ENCODE data around the gene GAGE12E.
"Not testable (repeated sequence)": the region's sequence is repeated elsewhere in the genome, so short reads cannot be mapped to it uniquely, and the experiment has no call there.

The GAGE12E gene, protein sequence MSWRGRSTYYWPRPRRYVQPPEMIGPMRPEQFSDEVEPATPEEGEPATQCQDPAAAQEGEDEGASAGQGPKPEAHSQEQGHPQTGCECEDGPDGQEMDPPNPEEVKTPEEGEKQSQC

DNA sequence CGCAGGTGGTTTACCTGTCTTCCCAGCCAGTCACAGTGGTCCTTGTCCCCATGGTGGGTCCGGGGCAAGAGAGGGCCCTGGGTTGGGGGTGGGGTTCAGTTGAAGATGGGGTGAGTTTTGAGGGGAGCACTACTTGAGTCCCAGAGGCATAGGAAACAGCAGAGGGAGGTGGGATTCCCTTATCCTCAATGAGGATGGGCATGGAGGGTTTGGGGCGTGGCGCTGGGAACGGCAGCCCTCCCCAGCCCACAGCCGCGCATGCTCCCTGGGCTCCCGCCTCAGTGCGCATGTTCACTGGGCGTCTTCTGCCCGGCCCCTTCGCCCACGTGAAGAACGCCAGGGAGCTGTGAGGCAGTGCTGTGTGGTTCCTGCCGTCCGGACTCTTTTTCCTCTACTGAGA lies at the start of gene GAGE12E:
Gene GAGE12E (plus strand): TSS at position 301 of the 400 bp plus-strand sequence. CDS start 1,155 bp downstream, outside the sequence.
- in situ Hi-C loops (cut with MboI; ENCODE audit: low sequenced_read_pairs), result not testable (repeated sequence)

DNA sequence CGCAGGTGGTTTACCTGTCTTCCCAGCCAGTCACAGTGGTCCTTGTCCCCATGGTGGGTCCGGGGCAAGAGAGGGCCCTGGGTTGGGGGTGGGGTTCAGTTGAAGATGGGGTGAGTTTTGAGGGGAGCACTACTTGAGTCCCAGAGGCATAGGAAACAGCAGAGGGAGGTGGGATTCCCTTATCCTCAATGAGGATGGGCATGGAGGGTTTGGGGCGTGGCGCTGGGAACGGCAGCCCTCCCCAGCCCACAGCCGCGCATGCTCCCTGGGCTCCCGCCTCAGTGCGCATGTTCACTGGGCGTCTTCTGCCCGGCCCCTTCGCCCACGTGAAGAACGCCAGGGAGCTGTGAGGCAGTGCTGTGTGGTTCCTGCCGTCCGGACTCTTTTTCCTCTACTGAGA lies 19.2 kb upstream of the GAGE12E start, which contains the start of gene GAGE12C:
Gene GAGE12C (plus strand): TSS at position 301 of the 400 bp plus-strand sequence. CDS start 1,155 bp downstream, outside the sequence.
- in situ Hi-C loops (cut with MboI; ENCODE audit: low sequenced_read_pairs), result not testable (repeated sequence)

DNA sequence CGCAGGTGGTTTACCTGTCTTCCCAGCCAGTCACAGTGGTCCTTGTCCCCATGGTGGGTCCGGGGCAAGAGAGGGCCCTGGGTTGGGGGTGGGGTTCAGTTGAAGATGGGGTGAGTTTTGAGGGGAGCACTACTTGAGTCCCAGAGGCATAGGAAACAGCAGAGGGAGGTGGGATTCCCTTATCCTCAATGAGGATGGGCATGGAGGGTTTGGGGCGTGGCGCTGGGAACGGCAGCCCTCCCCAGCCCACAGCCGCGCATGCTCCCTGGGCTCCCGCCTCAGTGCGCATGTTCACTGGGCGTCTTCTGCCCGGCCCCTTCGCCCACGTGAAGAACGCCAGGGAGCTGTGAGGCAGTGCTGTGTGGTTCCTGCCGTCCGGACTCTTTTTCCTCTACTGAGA lies 9.7 kb upstream of the GAGE12E start, which contains the start of gene GAGE12D:
Gene GAGE12D (plus strand): TSS at position 301 of the 400 bp plus-strand sequence. CDS start 1,155 bp downstream, outside the sequence.
- in situ Hi-C loops (cut with MboI; ENCODE audit: low sequenced_read_pairs), result not testable (repeated sequence)

DNA sequence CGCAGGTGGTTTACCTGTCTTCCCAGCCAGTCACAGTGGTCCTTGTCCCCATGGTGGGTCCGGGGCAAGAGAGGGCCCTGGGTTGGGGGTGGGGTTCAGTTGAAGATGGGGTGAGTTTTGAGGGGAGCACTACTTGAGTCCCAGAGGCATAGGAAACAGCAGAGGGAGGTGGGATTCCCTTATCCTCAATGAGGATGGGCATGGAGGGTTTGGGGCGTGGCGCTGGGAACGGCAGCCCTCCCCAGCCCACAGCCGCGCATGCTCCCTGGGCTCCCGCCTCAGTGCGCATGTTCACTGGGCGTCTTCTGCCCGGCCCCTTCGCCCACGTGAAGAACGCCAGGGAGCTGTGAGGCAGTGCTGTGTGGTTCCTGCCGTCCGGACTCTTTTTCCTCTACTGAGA lies 9.5 kb downstream of the GAGE12E start, which contains the start of gene GAGE12F:
Gene GAGE12F (plus strand): TSS at position 301 of the 400 bp plus-strand sequence. CDS start 1,155 bp downstream, outside the sequence.
- in situ Hi-C loops (cut with MboI; ENCODE audit: low sequenced_read_pairs), result not testable (repeated sequence)

DNA sequence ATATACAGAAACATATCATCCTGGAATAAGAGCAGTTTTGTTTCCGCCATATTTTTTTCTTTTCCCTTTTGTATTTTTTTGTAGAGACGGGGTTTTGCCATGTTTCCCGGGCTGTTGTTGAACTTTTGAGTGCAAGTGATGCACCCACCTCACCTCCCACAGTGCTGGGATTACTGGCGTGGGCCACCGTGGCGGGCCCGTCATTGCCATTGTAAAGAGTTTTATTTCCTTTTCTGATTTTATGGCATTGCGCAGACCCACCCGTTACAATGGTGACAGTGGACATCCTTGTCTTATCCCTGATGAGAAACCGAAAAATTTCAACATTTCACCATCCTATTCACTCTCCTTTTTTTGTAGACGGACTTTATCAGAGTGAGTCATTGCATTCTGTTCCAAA lies 17.6 kb downstream of the GAGE12E start:
- in situ Hi-C loops (cut with MboI; ENCODE audit: low sequenced_read_pairs), result not testable (repeated sequence)

DNA sequence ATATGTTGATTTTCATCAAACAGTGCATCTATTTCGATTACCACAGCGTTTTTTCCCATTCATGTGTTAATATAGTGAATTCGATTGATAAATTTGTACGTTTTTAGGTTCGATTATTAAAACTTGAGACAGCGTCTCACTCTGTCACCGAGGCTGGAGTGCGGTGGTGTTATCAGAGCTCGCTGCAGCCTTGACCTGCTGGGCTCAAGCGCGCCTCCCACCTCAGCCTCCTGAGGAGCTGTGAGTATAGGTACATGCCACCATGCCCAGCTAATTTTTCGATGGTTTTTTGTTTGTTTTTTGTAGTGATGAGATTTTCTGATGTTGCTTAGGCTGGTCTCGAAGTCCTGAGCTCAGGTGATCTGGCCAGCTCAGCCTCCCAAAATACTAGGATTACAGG lies 18.1 kb downstream of the GAGE12E start:
- in situ Hi-C loops (cut with MboI; ENCODE audit: low sequenced_read_pairs), result not testable (repeated sequence)

DNA sequence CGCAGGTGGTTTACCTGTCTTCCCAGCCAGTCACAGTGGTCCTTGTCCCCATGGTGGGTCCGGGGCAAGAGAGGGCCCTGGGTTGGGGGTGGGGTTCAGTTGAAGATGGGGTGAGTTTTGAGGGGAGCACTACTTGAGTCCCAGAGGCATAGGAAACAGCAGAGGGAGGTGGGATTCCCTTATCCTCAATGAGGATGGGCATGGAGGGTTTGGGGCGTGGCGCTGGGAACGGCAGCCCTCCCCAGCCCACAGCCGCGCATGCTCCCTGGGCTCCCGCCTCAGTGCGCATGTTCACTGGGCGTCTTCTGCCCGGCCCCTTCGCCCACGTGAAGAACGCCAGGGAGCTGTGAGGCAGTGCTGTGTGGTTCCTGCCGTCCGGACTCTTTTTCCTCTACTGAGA lies 19.0 kb downstream of the GAGE12E start, which contains the start of gene GAGE12G:
Gene GAGE12G (plus strand): TSS at position 301 of the 400 bp plus-strand sequence. CDS start 1,155 bp downstream, outside the sequence.
- in situ Hi-C loops (cut with MboI; ENCODE audit: low sequenced_read_pairs), result not testable (repeated sequence)

DNA sequence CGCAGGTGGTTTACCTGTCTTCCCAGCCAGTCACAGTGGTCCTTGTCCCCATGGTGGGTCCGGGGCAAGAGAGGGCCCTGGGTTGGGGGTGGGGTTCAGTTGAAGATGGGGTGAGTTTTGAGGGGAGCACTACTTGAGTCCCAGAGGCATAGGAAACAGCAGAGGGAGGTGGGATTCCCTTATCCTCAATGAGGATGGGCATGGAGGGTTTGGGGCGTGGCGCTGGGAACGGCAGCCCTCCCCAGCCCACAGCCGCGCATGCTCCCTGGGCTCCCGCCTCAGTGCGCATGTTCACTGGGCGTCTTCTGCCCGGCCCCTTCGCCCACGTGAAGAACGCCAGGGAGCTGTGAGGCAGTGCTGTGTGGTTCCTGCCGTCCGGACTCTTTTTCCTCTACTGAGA lies 28.6 kb downstream of the GAGE12E start, which contains the start of gene GAGE12H:
Gene GAGE12H (plus strand): TSS at position 301 of the 400 bp plus-strand sequence. CDS start 1,155 bp downstream, outside the sequence.
- in situ Hi-C loops (cut with MboI; ENCODE audit: low sequenced_read_pairs), result not testable (repeated sequence)

DNA sequence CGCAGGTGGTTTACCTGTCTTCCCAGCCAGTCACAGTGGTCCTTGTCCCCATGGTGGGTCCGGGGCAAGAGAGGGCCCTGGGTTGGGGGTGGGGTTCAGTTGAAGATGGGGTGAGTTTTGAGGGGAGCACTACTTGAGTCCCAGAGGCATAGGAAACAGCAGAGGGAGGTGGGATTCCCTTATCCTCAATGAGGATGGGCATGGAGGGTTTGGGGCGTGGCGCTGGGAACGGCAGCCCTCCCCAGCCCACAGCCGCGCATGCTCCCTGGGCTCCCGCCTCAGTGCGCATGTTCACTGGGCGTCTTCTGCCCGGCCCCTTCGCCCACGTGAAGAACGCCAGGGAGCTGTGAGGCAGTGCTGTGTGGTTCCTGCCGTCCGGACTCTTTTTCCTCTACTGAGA lies 38.1 kb downstream of the GAGE12E start, which contains the start of gene GAGE2A:
Gene GAGE2A (plus strand): TSS at position 301 of the 400 bp plus-strand sequence. CDS start 1,155 bp downstream, outside the sequence.
- in situ Hi-C loops (cut with MboI; ENCODE audit: low sequenced_read_pairs), result not testable (repeated sequence)

DNA sequence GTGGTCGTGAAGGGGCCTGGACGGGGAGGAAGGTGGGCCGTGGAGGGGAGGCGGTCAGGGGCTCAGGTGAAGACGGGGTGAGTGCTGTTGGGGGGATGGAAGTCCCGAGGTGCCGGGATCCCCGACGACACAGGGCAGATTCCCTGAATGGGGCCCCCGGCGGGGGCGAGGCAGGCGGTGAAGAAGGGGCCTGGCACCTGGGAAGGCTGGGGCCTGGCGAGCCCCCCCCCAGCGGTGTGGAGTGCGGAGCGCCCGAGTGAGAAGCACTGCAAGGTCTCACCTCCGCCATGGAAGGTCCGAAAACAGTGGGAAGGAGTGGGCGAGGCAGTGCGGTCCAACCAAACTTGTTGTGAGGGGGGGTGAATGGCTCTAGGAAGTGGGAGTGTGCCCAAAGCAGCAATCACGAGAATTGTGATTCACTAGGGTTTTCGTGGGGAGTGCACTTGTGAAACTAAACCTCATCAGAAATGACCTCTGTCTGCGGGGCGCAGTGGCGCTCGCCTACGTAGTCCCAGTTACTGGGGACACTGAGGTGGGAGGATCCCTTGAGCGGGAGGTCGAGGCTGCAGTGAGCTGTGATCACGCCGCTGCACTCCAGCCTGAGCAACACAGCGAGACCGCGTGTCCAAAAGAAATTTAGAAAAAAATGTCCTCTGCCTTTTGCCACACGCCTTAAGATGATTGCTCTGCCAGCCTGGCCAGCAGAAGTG lies 38.8 kb downstream of the GAGE12E start:
- in situ Hi-C loops (cut with MboI; ENCODE audit: low sequenced_read_pairs), result not testable (repeated sequence)

DNA sequence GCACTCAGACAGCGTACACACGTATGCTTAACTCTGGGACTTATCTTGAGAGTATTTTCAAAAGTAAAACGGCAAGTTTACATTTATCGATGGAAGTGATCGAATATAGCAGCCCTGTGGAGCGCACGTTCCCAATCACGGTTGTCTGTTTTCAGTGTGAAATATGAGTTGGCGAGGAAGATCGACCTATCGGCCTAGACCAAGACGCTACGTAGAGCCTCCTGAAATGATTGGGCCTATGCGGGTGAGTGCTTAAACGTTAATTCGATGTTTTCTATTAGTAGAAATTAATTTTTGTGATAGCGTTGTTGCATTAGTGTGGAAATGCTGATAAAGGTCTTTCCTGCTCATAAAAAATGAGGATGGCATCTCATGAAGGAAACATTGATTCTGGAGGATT lies 39.4 kb downstream of the GAGE12E start:
- in situ Hi-C loops (cut with MboI; ENCODE audit: low sequenced_read_pairs), result not testable (repeated sequence)

DNA sequence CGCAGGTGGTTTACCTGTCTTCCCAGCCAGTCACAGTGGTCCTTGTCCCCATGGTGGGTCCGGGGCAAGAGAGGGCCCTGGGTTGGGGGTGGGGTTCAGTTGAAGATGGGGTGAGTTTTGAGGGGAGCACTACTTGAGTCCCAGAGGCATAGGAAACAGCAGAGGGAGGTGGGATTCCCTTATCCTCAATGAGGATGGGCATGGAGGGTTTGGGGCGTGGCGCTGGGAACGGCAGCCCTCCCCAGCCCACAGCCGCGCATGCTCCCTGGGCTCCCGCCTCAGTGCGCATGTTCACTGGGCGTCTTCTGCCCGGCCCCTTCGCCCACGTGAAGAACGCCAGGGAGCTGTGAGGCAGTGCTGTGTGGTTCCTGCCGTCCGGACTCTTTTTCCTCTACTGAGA lies 47.6 kb downstream of the GAGE12E start, which contains the start of gene GAGE1:
Gene GAGE1 (plus strand): TSS at position 301 of the 400 bp plus-strand sequence. CDS start 1,155 bp downstream, outside the sequence.
- in situ Hi-C loops (cut with MboI; ENCODE audit: low sequenced_read_pairs), result not testable (repeated sequence)
